HepG2 (cell line): ENCODE measurements around the gene HIPK2. TPM values are rescaled to one million over a fixed set of nuclear protein-coding genes. Genes with fewer than 3 reads are reported as not detected.

Experiments
- ARNT2 ChIP-seq: sonication (generic); formaldehyde crosslinking; IDR thresholded peaks from 2 replicates; pipeline ENCODE4 v1.8.0; 2022; ENCODE audit warnings: mild to moderate bottlenecking, low read depth, missing genetic modification reagents, moderate library complexity
- BRF2 ChIP-seq: sonication (generic); formaldehyde crosslinking; IDR thresholded peaks from 2 replicates; pipeline ENCODE4 v1.8.1; 2022; ENCODE audit warnings: mild to moderate bottlenecking, missing genetic modification reagents
- EP300 ChIP-seq, 3 experiments: sonication (generic) in 1 of 3; formaldehyde crosslinking in 1 of 3; IDR thresholded peaks; 2 replicates each; pipeline versions ENCODE4 v1.5.1 to v1.6.1; 2011 to 2020; ENCODE audit warnings: low read depth in 2 of 3, low read length in 2 of 3, borderline replicate concordance in 1 of 3, improper control_type of control experiment in 1 of 3, mild to moderate bottlenecking in 1 of 3, missing genetic modification reagents in 1 of 3, moderate library complexity in 1 of 3
- GATA4 ChIP-seq: sonication (generic); IDR thresholded peaks from 2 replicates; pipeline ENCODE4 v1.6.1; 2016; ENCODE audit warnings: antibody characterized with exemption, low read depth, borderline replicate concordance
- KDM2A ChIP-seq: sonication (generic); formaldehyde crosslinking; IDR thresholded peaks from 2 replicates; pipeline ENCODE4 v1.4.0; 2020; ENCODE audit warnings: low read depth, missing genetic modification reagents, borderline replicate concordance
- KMT2A ChIP-seq: sonication (generic); formaldehyde crosslinking; IDR thresholded peaks from 2 replicates; pipeline ENCODE4 v1.4.0; 2020; ENCODE audit warnings: missing genetic modification reagents
- MLX ChIP-seq: IDR thresholded peaks from 2 replicates; pipeline ENCODE4 v1.6.1; 2016
- NR2F1 ChIP-seq, 2 experiments: fragments of 450-650 bp in 1 of 2; formaldehyde crosslinking in 1 of 2; IDR thresholded peaks; 2 replicates each; pipeline versions ENCODE4 v1.5.0 to v1.6.1; 2016 to 2020; ENCODE audit warnings: mild to moderate bottlenecking in 1 of 2, missing compliant biosample characterization in 1 of 2, missing genetic modification reagents in 1 of 2, moderate library complexity in 1 of 2
- NR3C1 ChIP-seq: sonication (generic); formaldehyde crosslinking; IDR thresholded peaks from 2 replicates; pipeline ENCODE4 v1.4.0; 2020; ENCODE audit warnings: missing genetic modification reagents
- PAF1 ChIP-seq: IDR thresholded peaks from 2 replicates; pipeline ENCODE4 v1.6.1; 2016; ENCODE audit warnings: missing genetic modification reagents, missing compliant biosample characterization
- SOX13 ChIP-seq, 3 experiments: fragments of 450-650 bp in 1 of 3; sonication (generic) in 1 of 3; formaldehyde crosslinking in 1 of 3; IDR thresholded peaks in 2 of 3; conservative IDR thresholded peaks in 1 of 3; 2 replicates each; pipeline versions ENCODE4 v1.5.0 to v1.6.1; 2016 to 2020; ENCODE audit warnings: antibody characterized with exemption in 1 of 3, mild to moderate bottlenecking in 1 of 3, missing compliant biosample characterization in 1 of 3, missing genetic modification reagents in 1 of 3, moderate library complexity in 1 of 3
- TERF1 ChIP-seq: sonication (generic); formaldehyde crosslinking; IDR thresholded peaks from 2 replicates; pipeline ENCODE4 v1.8.0; 2022; ENCODE audit warnings: mild to moderate bottlenecking, missing genetic modification reagents, moderate library complexity
- ZNF367 ChIP-seq: sonication (generic); formaldehyde crosslinking; IDR thresholded peaks from 2 replicates; pipeline ENCODE4 v1.4.0; 2020; ENCODE audit warnings: missing genetic modification reagents, borderline replicate concordance
- ZNF407 ChIP-seq: sonication (generic); formaldehyde crosslinking; IDR thresholded peaks from one replicate; pipeline ENCODE4 v1.5.1; 2020; ENCODE audit warnings: mild to moderate bottlenecking, missing genetic modification reagents; ENCODE audit errors: not compliant biosample characterization
- ZNF556 ChIP-seq: sonication (generic); formaldehyde crosslinking; IDR thresholded peaks from 2 replicates; pipeline ENCODE4 v1.4.0; 2020; ENCODE audit warnings: mild to moderate bottlenecking, missing genetic modification reagents, borderline replicate concordance
- polyA plus RNA-seq, 8 experiments: library from polyadenylated mRNA; depleted of rRNA in 3 of 8; stranded (reverse) in 7 of 8; unstranded in 1 of 8; fragments of >200 nt; fragmentation: Illumina TruSeq in 4 of 8; extraction: Trizol in 4 of 8; gene quantifications; 2 replicates each; pipeline versions ENCODE4 v1.2.1 to v1.2.3, GENCODE V29; 2011 to 2016; ENCODE audit warnings: low read depth in 4 of 8, missing spikeins in 1 of 8, mixed read lengths in 1 of 8; ENCODE audit not compliant: insufficient read depth in 1 of 8
- total RNA-seq, 5 experiments: library from RNA; depleted of rRNA; stranded (reverse); fragments of >200 nt; fragmentation: Illumina TruSeq; extraction: Trizol; gene quantifications; 2 replicates each; pipeline ENCODE4 v1.2.3, GENCODE V29; 2016; ENCODE audit warnings: low read depth in 1 of 5

HIPK2 gene
- total and polyA plus RNA-seq, 2 of the 13 experiments (the other 11 are each of a cell fraction or from before 2014, with no cell fraction given) = 14.4 to 20.2 TPM

- TF ChIP-seq GATA4 (no peak), BRF2 (CRISPR knock-in tag) (no peak), ARNT2 (CRISPR knock-in tag) (no peak), TERF1 (CRISPR knock-in tag) (no peak), MLX (CRISPR knock-in tag) (no peak), PAF1 (CRISPR knock-in tag) (no peak), NR2F1 (CRISPR knock-in tag; IDR thresholded peaks at IDR 0.05) (no peak), ZNF407 (CRISPR knock-in tag) (no peak), EP300 (IDR thresholded peaks at IDR 0.05; ENCODE audit: low read depth in 2 of 2, low read length in 2 of 2) (peak in 1 of 2 experiments; percentile 68; a peak in 2 of 4 replicates), EP300 (CRISPR knock-in tag; IDR thresholded peaks at IDR 0.05; ENCODE audit: borderline replicate concordance) (no peak), KDM2A (CRISPR knock-in tag) (peak; percentile 31; the same call in 1 of the 2 replicates), ZNF367 (no peak), SOX13 (IDR thresholded peaks at IDR 0.05) (peak; percentile 50; the same call in 1 of the 2 replicates), SOX13 (CRISPR knock-in tag; conservative IDR thresholded peaks at IDR 0.05 in 1 of 2, IDR thresholded peaks at IDR 0.05 in 1 of 2) (peak in 1 of 2 experiments; percentile 85; a peak in 2 of 4 replicates), NR3C1 (CRISPR knock-in tag) (no peak), KMT2A (CRISPR knock-in tag) (peak; percentile 46; the same call in 1 of the 2 replicates), ZNF556 (CRISPR knock-in tag) (no peak)
Observed at GRCh38 chr7:139658908-139659675, 118.7 kb downstream of the HIPK2 start (continued).
